HG03095 (cell line): ENCODE results near the gene TOM1L1.

ENCODE experiments used
- ATAC-seq: cut with Tn5 transposase; IDR thresholded peaks from one replicate; pipeline ENCODE4 v1.9.1; 2021; ENCODE audit warnings: moderate library complexity; ENCODE audit not compliant: unreplicated experiment

The TOM1L1 gene

DNA sequence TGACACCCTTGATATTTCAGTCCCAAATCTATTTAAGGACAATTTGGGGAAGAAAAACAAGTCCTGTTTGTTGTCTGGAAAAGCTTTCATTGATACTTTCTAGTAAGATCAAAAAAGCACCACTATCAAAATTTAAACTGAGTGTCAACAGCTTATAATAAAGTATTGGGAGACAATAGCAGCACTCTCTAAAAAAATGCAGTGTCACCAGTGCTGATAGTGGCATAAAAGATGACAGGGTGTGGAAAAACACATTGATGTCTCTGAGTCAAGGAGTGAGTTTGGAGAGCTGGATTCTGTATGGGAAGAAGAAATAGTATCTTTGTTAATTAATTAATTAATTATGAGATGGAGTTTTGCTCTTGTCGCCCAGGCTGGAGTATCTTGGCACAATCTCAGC is 8.3 kb upstream of the TOM1L1 start:
- ATAC-seq = no peak

DNA sequence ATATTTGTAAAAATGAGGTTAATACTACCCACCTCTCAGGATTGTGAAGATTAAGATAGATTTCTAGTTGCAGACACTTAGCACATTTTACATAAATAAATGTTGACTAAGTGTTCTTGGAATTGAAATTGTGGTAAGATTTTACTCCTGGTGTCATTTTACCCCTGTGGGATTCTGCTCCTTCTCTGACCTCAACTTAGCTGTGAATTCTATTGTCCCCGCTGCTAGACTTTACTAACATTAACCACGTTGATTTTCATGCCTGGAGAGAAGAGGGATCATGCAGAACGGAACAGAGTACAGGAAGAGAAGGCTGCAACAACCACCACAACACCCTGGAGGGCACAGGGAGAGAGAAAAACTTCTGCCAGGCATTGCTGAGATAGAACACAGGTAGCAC is 2.1 kb upstream of the TOM1L1 start:
- no peak for ATAC-seq

DNA sequence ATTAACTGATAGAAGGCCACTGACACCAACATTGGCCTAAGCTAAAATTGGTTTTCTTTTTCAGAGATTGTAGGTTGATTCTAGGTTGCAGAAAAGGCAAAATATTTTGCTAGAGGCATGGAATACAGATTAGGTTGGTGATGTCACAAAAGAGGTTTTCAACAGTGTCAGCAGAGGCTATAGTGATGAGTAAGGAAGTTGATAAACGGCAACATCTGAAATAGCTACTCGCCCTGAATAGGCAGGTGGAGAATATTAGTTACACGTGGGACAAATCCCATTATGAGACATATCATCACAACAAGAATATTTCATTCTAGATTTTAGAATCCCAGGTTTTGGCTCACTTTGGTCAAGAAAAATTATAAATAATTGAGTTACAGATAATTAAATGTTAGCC is 1.5 kb upstream of the TOM1L1 start:
- no peak for ATAC-seq

DNA sequence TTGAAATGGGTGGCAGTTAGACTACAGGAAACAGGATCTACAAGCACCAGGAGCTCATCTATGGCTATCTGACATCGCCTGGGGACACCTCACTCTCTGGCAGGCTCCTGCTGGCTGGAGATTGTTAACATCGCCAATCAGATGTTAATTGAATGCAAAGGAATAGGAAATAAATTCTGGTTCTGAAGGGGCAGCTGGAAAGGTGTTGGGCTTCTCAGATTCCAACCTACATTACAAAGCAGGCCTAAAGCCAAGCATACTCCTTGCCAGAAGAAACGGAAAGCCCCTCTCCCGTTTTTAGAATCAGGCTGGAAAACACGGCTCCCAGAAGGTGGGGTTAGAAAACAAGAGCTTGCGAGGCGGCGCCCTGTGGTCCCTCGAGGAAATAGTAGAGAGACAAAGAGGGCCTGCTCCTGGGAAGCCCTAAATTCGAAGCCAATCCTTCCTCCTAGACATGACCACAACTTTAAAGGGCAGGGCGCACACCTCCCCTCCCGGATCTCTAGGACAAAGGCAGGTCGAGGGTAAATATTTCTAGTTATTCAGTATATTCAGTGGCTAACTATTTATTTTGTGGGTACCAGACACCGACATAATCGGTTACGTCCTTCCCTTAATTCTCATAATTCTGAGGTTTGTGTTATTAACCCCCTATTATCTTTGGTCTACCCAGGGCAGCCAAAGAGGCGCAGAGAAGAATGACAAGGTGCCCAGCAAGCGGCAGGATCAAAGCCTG is 763 bp upstream of the TOM1L1 start:
- ATAC-seq = no peak

DNA sequence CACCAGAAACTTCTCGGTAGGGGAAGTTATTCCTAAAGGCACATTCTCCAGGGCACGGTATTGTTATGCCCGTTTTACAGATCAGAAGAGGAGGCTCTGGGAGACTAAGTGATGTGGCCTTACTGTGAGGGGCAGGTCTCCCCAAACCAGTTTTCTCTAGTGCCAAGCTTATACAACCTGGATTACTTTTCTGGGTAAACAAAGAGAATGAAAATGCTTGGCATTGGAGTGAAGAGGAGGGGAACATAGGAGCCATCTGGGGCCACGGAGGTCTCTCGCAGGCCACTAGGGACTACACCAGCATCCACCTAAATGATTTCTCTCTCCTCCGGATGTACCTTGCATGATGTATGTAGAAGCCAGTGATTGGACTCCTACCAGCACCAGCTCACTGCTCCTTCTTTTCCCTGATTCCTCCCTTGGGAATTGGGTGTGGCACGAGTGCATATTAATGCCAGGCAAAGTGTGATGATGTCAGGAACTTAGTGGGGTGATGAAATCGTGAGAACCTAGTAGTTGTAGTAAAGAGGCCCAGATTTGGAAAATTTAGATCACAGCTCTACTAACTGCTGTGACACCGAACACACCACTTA is 674 bp downstream of the TOM1L1 start:
- no peak for ATAC-seq

DNA sequence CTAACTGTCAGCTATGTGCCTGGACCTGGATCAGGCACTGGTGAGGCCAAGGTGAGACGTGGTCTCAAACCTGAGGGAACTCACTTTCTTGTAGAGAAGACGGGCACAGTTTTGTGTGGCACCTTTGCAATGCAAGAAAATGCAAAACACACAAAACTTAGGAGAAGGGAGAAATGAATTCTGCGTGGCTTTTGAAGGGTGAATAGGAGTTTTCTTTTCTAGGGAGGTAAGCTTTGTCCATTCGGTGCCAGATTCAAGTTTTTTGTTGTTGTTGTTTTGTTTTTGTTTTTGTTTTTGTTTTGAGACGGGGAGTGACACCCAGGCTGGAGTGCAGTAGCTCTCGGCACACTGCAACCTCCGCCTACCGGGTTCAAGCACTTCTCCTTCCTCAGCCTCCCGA is 1.4 kb downstream of the TOM1L1 start:
- no peak for ATAC-seq

DNA sequence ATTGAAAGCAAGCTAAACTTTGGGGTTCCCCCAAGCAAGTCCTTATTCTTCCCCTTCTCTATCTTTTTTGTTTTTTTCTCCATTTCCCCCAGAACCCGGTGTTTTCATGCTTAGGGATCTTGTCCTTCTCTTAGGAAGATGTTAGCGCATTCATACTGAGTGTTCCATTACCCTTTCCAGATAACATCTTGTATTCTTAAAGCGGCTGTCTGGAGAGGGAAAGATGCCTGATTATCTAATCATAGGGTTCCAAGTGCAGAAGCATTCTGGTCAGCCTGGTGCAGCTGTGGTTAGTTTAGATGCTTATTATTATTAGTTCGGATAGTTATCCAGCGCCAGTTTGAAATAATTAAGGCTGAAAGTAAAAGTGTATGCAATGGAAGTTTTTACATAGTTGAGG is 2.0 kb downstream of the TOM1L1 start:
- no peak for ATAC-seq

DNA sequence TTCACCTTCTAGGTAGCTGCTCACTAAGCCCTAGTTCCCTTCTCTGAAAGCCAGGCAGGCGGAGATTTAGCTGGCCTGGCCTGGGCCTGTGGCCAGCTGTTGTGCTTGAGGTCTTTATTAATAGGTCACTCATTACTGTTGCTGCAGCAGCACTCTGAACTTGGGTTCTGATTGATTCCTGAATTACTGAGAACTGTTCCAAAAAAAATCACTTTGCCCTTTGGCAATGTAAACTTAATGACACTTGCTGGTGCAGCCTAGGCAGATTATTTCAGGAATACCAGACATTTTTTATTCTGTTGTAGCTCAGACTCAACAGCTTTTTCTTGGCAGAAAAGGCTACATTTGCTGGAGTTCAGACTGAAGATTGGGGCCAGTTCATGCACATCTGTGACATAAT is 2.7 kb downstream of the TOM1L1 start:
- no peak for ATAC-seq

DNA sequence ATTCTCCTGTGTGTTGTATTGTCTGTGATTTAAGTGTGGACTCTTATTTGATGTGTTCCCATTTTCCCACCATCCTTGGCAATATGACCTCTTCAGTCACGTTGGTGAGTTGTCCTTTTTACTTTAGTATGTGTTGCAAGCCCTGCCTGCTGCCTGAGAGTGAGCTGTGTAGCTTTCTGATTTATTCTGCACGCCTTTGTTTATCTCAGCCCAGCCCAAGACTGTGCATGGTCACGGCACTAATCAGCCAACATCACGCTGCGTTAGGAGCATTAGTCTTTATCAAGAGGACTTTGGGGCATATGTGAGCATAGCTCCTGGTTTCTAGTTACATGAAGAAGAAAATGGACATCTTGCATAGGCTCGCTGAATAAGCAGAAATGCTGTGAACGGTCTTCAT is 6.0 kb downstream of the TOM1L1 start:
- ATAC-seq = no peak

DNA sequence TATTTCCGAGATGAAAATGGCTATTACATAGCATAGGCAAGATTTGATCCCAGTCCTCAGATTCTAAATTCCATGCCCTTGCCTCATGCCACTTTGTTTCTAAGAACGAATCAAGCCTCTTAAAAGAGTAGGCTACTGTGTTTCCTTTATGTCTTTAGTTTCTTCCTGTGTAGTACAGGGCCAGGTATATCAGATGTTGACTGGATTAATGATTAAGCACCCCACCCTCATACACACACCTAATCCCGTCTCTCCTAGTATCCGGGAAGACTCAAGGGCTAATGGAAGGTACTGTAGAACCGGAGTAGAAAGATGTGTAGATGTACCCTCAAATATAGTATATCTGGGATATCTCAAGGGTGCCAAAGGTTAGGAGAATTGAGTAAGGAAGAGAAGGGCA is 6.7 kb downstream of the TOM1L1 start:
- ATAC-seq = no peak

DNA sequence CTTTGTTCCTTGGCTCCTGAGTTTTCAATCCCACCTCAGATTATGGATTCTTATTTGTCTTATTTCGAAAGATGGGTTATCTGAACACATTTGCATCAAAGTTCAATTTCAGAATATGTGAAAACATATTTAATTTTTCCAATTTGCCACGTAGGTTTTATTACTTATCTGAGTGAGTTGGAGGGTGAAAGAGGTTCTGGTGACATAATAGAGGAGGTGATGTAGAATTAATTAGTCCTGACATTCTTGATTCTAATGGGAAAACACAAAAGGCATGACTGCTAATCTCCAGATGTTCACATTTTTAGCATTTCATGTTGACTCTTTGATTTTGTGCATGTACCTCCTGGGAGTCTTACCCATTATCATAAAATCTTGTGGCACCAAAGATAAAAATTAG is 9.1 kb downstream of the TOM1L1 start:
- ATAC-seq = no peak

DNA sequence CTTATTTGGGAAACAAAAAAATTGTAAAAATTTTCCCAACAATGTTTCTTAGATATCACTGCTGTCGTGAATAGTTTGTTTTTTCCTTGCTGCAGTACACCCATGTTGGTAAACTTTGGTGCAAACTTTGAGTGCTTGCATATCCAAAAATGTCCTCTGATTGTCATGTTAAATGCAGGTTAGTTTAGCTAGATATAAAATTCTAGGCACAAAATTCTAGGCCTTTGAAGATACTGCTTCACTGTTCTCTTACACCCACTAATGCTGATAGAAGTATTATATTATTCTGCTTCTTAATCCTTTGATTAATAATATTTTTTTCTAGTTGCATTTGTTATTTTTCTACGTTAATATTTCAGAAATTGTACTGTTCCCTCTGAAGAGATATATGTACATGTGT is 16.1 kb downstream of the TOM1L1 start:
- ATAC-seq = no peak

DNA sequence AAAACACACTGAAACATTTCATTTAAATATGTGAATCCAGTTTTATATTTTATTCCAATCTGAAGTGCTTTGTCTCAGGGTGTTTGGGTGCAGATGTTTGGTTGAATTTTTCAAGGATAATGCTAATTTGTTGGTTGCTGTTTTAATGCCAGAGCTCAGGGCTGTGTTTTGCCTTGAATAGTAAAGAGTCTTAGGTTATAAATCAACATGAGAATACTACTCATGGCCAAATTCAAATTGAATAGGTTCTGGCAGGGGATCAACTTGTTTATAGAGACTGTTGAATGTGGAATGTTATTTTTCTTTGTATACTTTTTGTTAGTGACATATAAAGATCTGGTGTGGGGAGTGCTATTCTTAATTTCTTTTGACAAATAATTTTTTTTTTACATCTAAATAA is 18.8 kb downstream of the TOM1L1 start:
- no peak for ATAC-seq

DNA sequence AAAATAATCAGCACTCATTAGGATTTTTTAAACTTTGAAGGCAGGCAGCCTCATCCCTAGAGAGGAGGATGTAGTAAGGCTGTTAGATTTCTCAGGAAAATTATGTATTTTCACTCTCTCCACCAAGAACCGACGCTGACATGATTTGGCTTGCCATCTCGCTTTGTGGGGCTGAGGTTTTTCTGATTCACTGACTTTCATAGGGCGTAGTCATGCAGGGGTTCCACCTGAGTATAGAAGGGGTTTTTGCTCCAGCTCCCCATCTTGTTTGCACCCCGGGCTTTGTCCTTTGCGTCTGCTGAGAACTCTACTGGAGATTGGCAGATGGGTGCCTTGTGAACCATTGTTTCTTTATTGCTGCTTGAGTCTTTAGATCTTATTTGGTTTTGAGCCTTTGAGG is 20.2 kb downstream of the TOM1L1 start:
- ATAC-seq = no peak

DNA sequence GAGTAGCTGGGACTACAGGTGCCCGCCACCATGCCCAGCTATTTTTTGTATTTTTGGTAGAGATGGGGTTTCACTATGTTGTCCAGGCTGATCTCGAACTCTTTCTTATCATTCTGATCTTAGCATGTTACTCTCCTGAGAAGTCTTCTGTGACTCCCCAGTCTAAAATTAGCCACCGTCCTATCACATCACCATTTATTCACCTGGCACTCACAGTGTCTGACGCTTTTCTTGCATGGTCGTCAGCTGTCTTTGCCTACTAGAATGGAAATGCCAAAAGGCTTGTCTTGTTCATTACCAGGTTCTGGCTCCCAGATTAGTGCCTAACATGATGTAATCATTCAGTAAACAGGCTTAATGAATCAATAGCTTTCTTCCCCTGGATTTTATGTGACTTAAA is 23.8 kb downstream of the TOM1L1 start:
- no peak for ATAC-seq

DNA sequence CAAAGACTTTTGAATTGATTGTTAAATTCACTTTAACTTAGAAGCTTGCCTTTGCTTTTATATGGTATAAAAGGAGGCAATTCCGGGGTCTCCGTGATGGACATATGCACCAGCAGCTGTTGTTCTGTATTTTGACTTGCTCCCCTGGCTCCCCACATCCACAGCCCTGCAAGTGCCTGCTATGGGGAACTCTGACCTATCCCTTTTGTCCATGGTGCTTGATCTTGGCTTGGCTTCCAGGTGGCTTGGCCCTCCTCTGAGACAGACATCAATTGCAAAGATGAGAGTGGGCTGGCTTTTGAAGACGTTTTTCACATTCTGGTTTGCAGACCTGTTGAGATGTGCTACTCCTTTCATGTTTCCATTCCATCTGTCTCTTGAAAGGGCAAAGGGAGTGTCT is 26.9 kb downstream of the TOM1L1 start:
- no peak for ATAC-seq

DNA sequence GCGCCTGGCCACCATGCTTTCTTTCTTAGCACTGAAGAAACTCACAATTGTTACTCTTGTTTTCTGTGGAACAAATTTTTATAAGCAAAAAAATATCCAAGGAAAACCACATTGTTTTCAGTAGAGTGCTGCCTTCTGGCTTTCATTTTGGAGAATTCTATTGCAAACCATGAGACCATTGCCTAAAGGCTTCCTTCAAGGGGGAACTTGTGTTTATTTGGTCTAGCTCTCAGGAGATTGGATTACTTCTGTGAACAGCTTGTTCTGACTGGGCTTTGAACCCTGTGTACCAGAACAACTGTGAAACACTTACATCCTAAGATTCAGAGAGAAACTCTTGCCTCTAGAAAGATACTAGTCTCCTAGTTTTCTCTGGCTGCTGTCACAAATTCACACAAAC is 32.1 kb downstream of the TOM1L1 start:
- ATAC-seq = no peak

DNA sequence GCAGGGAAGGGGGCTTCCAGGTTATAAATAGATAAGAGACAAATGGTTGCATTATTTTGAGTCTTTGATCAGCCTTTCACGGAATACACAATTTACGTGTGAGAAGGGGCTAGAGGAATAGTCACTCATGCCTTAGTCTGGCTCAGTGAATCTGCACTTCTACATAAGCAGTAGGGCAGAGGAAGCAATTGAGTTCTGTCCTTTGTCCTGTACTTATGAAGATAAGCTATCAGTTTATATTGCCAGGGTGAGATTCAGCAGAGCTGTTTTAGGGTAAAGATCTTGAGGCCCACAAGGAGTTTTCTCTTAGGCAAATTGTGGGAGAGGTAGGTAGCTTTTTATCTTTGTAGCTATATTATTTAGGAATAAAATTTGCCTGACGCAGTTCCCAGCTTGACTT is 33.3 kb downstream of the TOM1L1 start:
- no peak for ATAC-seq

DNA sequence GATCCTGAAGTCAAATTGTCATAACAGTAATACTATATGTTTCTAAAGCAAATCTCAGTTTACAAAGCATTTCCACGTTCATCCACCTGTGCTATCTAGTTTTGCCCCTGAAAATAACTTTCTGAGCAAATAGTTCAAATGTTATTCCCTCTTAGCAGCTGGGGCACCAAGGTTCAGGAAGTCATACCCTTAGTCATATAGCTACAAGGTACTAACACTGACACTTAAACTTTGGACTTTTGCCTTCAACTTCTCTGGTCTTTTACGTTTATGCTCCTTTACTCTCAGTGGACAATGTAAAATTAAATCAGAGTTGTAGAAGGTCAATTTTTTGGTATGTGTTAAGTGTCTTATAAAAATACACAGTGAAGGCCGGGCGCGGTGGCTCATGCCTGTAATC is 34.8 kb downstream of the TOM1L1 start:
- ATAC-seq = no peak

DNA sequence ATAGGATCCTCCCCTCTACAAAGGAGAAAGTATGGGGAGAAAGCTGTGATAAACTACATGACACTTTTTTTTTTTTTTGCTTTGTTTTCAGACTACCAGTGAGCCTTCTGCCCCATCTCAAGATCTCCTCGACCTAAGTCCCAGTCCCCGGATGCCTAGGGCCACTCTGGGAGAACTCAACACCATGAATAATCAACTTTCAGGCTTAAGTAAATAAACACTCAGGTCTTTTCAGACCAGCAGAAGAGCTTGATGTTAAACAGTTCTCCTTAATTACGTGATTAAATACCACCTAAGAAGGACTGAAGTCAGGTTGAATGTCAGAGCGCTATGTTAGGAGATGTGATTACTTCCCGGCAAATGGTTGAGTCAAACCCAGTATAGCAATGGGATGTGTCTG is 36.4 kb downstream of the TOM1L1 start:
- no peak for ATAC-seq

DNA sequence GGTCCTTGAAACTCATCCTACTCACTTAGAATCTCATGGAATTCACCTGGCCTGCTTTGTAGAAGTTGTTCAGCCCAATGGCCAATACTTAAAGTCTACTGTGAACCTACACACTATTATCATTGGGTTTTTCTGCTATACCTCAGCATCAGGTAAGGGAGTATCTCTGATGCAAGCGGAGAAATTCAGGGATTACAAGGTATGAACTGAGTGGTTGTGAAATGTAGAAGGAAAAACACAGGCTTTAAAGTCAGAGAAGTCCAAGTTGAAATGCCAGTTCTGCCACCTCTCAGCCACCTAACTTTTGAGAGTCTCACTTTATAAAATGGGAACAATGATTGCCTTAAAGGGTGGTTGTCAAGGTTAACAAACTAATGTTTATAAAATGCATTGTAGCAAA is 36.8 kb downstream of the TOM1L1 start:
- ATAC-seq = no peak

DNA sequence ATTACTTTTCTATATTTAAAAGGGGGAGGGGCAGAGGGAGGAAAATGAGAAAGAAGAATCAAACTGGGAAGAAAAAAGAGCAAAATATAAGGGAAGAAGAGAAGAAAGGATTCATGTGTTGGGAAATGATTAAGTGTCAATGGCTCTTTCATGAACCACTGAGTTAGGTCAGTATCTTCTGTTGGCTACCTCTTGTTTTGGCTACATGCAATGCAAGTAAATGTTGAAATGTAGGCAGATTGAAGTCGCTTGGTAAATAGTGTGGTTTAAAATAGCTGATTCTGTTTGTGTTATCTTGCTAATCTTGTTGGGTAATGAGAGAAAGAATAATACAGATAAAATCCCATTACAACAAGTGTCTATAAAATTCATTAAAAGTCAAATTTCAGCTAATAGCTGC is 40.6 kb downstream of the TOM1L1 start:
- no peak for ATAC-seq

DNA sequence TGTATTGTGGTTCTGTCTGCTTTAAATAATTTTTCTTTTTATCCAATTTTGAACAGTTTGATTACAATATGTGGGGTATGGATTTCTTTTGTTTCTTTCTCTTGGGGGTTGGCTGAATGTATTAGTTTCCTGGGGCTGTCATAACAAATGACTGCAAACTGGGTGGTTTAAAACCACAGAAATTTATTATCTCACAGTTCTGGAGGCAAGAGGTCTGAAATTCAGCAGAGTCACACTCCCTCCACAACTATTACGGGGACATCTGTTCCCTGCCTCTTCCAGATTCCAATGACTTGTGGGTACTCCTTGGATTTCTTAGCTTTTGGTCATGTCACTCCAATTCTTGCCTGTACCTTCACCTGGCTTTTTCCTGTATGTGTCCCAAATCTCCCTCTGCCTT is 44.1 kb downstream of the TOM1L1 start:
- no peak for ATAC-seq
